Measurements from ENCODE around the gene PKHD1.

Gene PKHD1

GRCh38 chr6:51620971-51621370 lies 466.4 kb downstream of the PKHD1 start:
- no peak overlapping the region for H3K4me3 ChIP-seq (ENCODE audit: low read length)
- TF ChIP-seq, protein P1, sequence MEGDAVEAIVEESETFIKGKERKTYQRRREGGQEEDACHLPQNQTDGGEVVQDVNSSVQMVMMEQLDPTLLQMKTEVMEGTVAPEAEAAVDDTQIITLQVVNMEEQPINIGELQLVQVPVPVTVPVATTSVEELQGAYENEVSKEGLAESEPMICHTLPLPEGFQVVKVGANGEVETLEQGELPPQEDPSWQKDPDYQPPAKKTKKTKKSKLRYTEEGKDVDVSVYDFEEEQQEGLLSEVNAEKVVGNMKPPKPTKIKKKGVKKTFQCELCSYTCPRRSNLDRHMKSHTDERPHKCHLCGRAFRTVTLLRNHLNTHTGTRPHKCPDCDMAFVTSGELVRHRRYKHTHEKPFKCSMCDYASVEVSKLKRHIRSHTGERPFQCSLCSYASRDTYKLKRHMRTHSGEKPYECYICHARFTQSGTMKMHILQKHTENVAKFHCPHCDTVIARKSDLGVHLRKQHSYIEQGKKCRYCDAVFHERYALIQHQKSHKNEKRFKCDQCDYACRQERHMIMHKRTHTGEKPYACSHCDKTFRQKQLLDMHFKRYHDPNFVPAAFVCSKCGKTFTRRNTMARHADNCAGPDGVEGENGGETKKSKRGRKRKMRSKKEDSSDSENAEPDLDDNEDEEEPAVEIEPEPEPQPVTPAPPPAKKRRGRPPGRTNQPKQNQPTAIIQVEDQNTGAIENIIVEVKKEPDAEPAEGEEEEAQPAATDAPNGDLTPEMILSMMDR (conservative IDR thresholded peaks at IDR 0.05; ENCODE audit: low read depth, low read length): no peak
- DNase-seq (ENCODE audit: low read depth): no peak

DNA sequence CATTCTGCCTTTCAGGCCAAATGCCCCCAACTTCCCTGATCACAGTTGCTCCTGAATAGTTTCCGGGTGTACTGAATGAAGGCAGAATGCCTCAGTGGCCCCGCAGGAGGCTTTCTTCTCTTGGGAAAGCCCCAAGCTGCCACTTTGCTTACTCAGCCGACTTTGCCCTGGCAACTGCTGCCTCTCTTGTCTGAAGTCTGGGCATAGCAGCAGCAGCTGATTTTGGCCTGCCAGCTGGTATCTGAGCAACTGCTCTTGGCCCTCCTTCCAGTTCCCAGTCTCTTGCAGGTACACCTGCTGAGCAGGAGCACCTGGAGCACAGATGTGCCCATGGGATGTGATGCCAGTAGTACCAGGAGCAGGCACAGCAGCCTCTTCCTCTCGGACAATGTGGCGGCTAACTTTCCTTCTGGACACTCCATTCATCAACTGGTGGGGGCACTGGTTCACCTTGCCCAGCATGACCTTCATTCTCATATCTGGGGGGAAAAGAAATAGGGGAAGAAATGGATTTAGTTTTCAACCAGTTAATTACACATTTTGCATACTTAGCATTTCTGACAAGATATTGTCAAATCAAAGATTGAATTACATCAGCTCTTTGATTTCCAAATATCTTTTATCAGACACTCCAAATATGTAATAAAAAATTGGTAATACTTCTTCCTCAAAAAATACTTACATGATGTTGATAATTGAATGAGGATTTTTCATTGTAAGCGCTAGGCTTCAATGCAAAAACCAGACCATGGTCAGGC lies 468.2 kb downstream of the PKHD1 start:
- H3K4me3 ChIP-seq (ENCODE audit: low read length): no peak overlapping the region
- TF ChIP-seq, protein P1 (conservative IDR thresholded peaks at IDR 0.05; ENCODE audit: low read depth, low read length): no peak
- DNase-seq (ENCODE audit: low read depth): no peak

- H3K4me3 ChIP-seq (ENCODE audit: low read length): no peak overlapping the region
- TF ChIP-seq, protein P1 (conservative IDR thresholded peaks at IDR 0.05; ENCODE audit: low read depth, low read length): peak; percentile 45
- no peak for DNase-seq (ENCODE audit: low read depth)
Measured at GRCh38 chr6:51618563-51618962, 468.9 kb downstream of the PKHD1 start.

- H3K4me3 ChIP-seq (ENCODE audit: low read length): no peak overlapping the region
- TF ChIP-seq, protein P1 (conservative IDR thresholded peaks at IDR 0.05; ENCODE audit: low read depth, low read length): no peak
- no peak for DNase-seq (ENCODE audit: low read depth)
Measured at GRCh38 chr6:51617751-51618150, 469.7 kb downstream of the PKHD1 start.

GRCh38 chr6:51616243-51616642 lies 471.2 kb downstream of the PKHD1 start:
- TF ChIP-seq, protein P1 (conservative IDR thresholded peaks at IDR 0.05; ENCODE audit: low read depth, low read length): no peak
- no peak overlapping the region for H3K4me3 ChIP-seq (ENCODE audit: low read length)
- no peak for DNase-seq (ENCODE audit: low read depth)

DNA sequence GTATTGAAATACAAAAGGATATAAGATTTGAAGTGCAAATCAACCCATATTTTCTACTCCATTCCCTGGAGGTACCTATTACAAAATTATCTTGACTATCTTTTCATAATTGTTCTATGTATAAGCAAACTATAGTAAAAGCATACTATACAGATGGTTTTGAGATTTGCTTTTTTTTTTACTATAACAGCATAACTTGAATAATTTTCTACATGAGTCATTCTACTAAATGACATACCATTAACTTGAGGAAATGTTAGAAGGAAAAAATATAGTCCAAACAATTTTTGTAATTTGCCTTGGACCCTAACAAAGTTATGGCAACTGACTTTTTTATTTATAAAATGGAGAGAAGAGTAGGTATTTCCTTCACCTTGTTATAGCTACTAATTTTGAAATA lies 472.7 kb downstream of the PKHD1 start:
- DNase-seq (ENCODE audit: low read depth): no peak
- TF ChIP-seq, protein P1 (conservative IDR thresholded peaks at IDR 0.05; ENCODE audit: low read depth, low read length): no peak
- no peak overlapping the region for H3K4me3 ChIP-seq (ENCODE audit: low read length)

- TF ChIP-seq, protein P1 (conservative IDR thresholded peaks at IDR 0.05; ENCODE audit: low read depth, low read length): no peak
- DNase-seq (ENCODE audit: low read depth): no peak
- no peak overlapping the region for H3K4me3 ChIP-seq (ENCODE audit: low read length)
Measured at GRCh38 chr6:51613558-51613957, 473.9 kb downstream of the PKHD1 start.

Measured in retinal pigment epithelial cell (primary cell).